ENCODE measurements around the gene LRMDA.

DNA sequence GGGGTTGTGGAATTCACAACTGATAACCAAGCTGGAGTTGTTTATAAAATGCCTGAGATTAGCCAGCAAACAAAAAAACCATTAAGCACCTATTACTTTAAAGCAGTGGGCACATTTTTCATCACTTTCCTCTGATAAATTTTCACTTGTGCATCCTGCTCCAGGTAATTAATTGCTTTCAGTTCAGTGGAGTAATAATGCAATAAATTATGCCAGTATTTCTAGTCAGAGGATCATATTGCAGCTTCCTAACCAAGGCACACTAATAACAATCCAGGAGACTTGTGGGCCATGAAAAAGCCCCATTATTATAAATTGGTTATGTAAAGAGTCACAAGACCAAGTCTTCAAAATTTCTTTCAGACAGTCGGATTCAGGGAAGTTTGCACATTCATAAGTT is 193.2 kb downstream of the LRMDA start:
- no peak for TF ChIP-seq ZNF274 (IDR thresholded peaks at IDR 0.05; ENCODE audit: low read length)
- no peak for TF ChIP-seq ZNF274 (tag by site-specific recombination; IDR thresholded peaks at IDR 0.05; ENCODE audit: borderline replicate concordance)
- TF ChIP-seq, protein P1, sequence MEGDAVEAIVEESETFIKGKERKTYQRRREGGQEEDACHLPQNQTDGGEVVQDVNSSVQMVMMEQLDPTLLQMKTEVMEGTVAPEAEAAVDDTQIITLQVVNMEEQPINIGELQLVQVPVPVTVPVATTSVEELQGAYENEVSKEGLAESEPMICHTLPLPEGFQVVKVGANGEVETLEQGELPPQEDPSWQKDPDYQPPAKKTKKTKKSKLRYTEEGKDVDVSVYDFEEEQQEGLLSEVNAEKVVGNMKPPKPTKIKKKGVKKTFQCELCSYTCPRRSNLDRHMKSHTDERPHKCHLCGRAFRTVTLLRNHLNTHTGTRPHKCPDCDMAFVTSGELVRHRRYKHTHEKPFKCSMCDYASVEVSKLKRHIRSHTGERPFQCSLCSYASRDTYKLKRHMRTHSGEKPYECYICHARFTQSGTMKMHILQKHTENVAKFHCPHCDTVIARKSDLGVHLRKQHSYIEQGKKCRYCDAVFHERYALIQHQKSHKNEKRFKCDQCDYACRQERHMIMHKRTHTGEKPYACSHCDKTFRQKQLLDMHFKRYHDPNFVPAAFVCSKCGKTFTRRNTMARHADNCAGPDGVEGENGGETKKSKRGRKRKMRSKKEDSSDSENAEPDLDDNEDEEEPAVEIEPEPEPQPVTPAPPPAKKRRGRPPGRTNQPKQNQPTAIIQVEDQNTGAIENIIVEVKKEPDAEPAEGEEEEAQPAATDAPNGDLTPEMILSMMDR (tag by site-specific recombination; IDR thresholded peaks at IDR 0.05) = no peak
- no peak for TF ChIP-seq SCRT2 (tag by site-specific recombination; IDR thresholded peaks at IDR 0.05)
- no peak for TF ChIP-seq ZNF239 (tag by site-specific recombination; IDR thresholded peaks at IDR 0.05)
